GM21737 (cell line): ENCODE results near the gene LRRC47.

Experiments
- ATAC-seq: cut with Tn5 transposase; IDR thresholded peaks from one replicate; pipeline ENCODE4 v1.9.1; 2021; ENCODE audit warnings: mild to moderate bottlenecking, moderate library complexity; ENCODE audit not compliant: unreplicated experiment

Gene LRRC47

GRCh38 chr1:3787745-3788605 lies 8.3 kb downstream of the LRRC47 start:
- ATAC-seq: no peak

DNA sequence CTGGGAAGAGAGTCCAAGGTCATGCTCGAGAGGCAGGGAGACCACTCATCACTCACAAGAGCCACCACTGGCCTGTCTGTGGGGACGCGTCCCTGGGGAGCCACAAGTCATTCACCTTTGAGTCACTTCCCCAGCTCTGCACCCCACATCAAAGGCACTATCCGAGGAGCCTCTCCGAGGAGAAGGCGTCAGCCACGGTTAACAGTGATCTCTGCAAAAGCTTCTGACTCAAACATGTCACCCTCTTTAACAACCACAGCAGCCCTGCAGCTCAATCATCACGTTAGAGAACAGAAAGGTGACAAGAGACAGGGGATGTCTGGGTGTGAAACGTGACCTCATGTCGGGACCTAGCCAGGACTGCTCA lies 9.0 kb downstream of the LRRC47 start:
- ATAC-seq: no peak

- ATAC-seq: no peak
These were observed 9.6 kb downstream of the LRRC47 start for GRCh38 chr1:3786468-3787348.

DNA sequence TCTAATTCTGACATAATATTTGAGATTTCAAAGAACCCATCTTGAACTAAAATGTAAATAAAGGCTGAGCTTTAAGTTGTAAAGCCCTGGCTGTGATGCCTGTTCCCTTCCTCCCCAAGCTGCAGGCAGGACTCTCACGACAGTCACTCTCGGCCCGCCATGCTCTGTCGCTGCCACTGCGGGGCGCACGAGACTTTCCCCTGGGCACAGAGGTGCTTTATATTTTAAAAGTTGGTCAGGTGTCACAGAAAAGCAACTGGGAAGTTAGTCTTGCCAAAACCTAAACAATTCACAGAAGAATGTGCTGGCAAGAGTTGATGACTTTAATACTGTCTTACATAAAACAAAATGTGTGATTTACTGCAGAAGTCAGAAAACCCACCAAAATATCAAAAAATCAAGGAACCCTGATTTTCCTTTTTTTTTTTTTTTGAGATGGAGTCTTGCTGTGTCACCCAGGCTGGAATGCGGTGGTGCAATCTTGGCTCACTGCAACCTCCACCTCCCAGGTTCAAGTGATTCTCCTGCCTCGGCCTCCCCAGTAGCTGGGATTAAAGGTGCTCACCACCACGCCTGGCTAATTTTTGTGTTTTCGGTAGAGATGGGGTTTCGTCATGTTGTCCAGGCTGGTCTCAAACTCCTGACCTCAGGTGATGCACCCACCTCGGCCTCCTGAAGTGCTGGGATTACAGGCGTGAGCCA lies 10.7 kb downstream of the LRRC47 start:
- ATAC-seq: no peak

DNA sequence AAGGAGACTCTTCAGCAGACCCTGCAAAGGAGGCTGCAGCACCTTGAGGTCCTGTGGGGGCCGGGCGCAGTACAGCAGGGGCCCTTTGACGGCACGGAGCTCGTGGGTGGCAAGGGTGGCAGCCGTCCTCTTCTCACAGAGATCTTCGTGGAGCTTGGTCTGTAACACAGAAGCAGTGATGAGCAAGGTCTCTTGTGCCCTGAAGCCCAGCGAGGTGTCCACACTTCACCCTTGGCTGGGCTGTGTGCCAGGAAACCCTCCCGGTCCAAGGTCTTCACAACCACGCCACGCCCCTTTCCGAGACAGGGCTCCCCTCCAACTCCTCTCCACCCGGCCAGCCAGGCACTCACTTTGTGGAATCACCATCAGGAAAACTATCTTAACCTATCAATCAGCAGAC lies 11.3 kb downstream of the LRRC47 start:
- no peak for ATAC-seq

- no peak for ATAC-seq
These were observed 12.4 kb downstream of the LRRC47 start for GRCh38 chr1:3783651-3784474.

DNA sequence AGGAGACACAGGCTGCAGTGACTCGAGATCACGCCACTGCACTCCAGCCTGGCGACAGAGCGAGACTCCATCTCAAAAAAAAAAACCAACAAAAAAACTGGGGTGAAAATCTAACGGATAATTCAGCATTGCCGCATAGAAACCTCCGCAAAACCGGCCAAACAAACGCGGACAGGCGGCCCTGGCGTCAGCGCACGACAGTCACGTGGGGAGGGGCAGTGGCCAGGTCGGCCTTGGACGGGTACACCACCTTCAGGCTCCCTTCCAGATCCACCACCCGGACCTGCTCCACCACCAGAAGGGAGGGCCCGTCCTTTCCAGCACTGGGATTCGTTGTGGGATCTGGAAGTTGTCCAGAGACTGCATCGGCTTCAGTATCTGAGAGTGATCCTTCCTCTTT lies 15.4 kb downstream of the LRRC47 start:
- no peak for ATAC-seq

- no peak for ATAC-seq
These were observed 16.3 kb downstream of the LRRC47 start for GRCh38 chr1:3779912-3780416.

DNA sequence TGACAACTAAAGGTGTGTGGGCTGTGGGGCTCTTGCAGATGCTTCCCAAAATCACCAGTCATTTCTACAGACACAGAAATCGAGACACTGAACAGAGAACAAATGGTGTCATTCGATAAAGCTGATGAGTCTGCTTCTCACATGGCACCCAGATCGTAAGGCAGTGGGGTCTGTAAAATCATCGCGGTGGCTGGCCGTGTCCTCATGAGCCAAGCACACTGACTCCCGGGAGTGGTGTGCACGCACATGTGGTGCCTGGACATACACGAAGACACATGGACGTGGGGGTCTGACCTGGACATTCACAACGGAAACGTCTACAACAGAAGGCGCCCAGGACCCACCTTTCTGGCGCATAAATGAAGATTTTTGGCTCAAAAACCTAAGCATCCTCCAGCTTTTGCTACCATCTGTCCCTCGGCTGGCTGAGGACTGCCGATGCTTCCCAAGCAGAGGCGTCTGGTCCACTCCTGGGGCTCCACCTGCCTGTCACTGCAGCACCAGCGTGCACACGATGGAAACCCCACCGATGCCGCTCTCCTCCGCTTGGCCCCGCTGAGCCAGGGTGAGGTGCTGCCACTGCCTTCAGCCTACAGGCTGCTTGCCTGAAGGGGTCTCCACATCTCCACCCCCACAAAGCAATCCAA lies 16.9 kb downstream of the LRRC47 start:
- ATAC-seq: no peak

- ATAC-seq: no peak
These were observed 17.6 kb downstream of the LRRC47 start for GRCh38 chr1:3778590-3779264.

GRCh38 chr1:3777647-3778589 lies 18.4 kb downstream of the LRRC47 start:
- ATAC-seq: no peak

- no peak for ATAC-seq
These were observed 19.2 kb downstream of the LRRC47 start for GRCh38 chr1:3777078-3777547.

GRCh38 chr1:3776231-3776961 lies 19.9 kb downstream of the LRRC47 start:
- no peak for ATAC-seq

DNA sequence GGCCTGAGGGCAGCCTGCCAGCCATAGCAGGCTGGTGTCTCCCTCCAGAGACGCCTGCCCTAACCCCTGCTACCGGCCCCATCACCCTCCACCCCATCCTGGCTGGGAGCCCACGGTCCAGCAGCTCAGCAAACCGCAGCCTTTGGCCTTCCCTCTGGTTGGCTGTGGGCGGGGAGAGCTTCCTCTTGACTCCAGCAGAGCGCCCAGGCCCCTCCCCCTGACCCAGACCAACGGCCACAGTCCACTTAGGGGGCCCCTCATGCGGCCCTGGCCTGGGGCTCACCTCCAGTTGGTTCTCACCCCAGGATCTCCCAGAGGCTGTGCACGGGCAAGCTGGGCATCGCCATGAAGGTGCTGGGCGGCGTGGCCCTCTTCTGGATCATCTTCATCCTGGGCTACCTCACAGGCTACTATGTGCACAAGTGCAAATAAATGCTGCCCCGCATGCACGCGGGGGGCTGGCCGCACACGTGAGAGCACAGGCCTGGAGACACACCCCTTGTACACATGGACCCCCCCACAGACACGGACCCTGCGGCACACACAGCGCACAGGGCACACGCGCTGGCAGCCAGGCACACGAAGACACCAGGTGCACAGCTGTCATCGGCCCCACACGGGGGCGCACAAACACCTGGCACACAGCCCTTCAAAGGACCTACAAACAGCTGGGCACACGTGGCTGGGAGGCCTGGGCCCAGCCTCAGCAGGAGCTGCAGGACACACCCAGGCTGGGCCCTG lies 20.6 kb downstream of the LRRC47 start:
- ATAC-seq: no peak

DNA sequence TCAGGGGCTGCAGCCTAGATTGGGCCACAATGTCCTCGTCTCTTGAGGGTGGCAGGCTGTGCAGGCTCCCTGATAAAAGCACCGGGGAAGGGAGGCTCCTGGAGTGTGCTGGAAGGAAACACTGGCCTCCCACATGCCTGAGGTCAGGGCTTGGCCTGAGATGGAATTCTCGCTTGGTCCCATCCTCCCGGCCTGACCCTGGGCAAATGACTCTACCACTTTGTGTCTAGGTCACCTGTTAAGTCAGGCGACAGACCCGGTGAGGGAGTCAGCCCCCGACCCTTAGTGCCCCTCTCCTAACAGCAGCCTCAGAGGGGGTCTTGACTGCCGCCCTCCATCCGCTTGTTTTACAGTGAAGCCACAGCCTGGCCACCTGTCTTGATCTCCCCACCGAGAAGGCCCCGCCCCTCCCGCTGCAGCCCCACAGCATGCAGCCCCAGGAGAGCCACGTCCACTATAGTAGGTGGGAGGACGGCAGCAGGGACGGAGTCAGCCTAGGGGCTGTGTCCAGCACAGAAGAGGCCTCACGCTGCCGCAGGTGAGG lies 21.3 kb downstream of the LRRC47 start:
- ATAC-seq: no peak

GRCh38 chr1:3774276-3774945 lies 21.9 kb downstream of the LRRC47 start:
- no peak for ATAC-seq
